ENCODE measurements around the gene TMEM17. TPM values are rescaled to one million over a fixed set of nuclear protein-coding genes. Genes with fewer than 3 reads are reported as not detected.

TMEM17 gene
- total RNA-seq, 1 donor from 2014 or later = not detected

- intact Hi-C loops (cut with micrococcal nuclease) = loop anchor here (1.0 to 10.0 kb wide), 7 partner anchors 268 to 1085 kb away; no protein-coding TSS in a partner anchor
Measured at GRCh38 chr2:62457556-62457955, 48.4 kb downstream of the TMEM17 start.

GRCh38 chr2:62456721-62457539, 49.1 kb downstream of the TMEM17 start:
- intact Hi-C loops (cut with micrococcal nuclease) = loop anchor here (1.0 to 10.0 kb wide), 7 partner anchors 268 to 1085 kb away; no protein-coding TSS in a partner anchor

- intact Hi-C loops (cut with micrococcal nuclease) = loop anchor here (5.0 to 10.0 kb wide), 2 partner anchors 729 to 1086 kb away; no protein-coding TSS in a partner anchor
Measured at GRCh38 chr2:62455957-62456692, 49.9 kb downstream of the TMEM17 start.

- intact Hi-C loops (cut with micrococcal nuclease) = loop anchor here (10.0 kb wide), 1 partner anchor 731 kb away; no protein-coding TSS in a partner anchor
Measured at GRCh38 chr2:62453955-62454354, 52.0 kb downstream of the TMEM17 start.

- intact Hi-C loops (cut with micrococcal nuclease) = loop anchor here (10.0 kb wide), 1 partner anchor 732 kb away; no protein-coding TSS in a partner anchor
Measured at GRCh38 chr2:62452701-62453454, 53.1 kb downstream of the TMEM17 start.

GRCh38 chr2:62450716-62451191, 55.2 kb downstream of the TMEM17 start:
- intact Hi-C loops (cut with micrococcal nuclease) = loop anchor here (10.0 kb wide), 1 partner anchor 734 kb away; no protein-coding TSS in a partner anchor

Other genes starting within 250 kb of the TMEM17 start
- gene EHBP1, start 199.5 kb upstream of the TMEM17 start, total RNA-seq = 21.1 and 25.7 TPM in 2 replicates

All from T-helper 1 cell treated with Interleukin-12 subunit alpha and Interleukin-12 subunit beta and Interleukin-4 antibody, amounts not matched to agents 30 ng/mL and 1 ng/mL, for 36 hours (primary cell).